Ovary (tissue), 3 donors: ENCODE results near the gene CCND1.

ENCODE experiments used
- EP300 ChIP-seq: sonication (generic); formaldehyde crosslinking; IDR thresholded peaks from one replicate; pipeline ENCODE4 v1.6.1; 2017; ENCODE audit warnings: antibody characterized with exemption
- POLR2A ChIP-seq: fragments of 450-650 bp; IDR thresholded peaks from one replicate; pipeline ENCODE4 v1.6.1; 2017; ENCODE audit warnings: antibody characterized with exemption, mild to moderate bottlenecking, moderate library complexity
- TF ChIP-seq, protein P1 (sequence below), 3 donors: fragments of 450-650 bp in 2 of 3; fragments of 200-600 bp in 1 of 3; IDR thresholded peaks; one replicate each; pipeline versions ENCODE4 v1.5.1 to v1.8.0; 2016 to 2022; ENCODE audit warnings: antibody characterized with exemption in 3 of 3, mild to moderate bottlenecking in 1 of 3
- donor health status: DM: no; HTN: no; CAD: no.

DNA sequence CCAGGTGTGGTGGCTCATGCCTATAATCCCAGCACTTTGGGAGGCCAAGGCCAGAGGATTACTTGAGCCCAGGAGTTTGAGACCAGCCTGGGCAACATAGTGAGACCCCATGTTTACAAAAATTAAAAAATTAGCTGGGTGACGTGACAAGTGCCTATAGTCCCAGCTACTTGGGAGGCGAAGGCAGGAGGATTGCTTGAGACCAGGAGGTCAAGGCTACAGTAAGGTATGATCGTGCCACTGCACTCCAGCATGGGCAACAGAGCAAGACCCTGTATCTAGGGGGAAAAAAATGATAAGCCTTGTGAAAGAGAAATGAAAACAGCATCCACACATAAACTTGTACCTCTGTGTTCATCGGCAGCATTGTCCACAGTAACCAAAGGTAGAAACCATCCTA lies 8.1 kb upstream of the CCND1 start:
- TF ChIP-seq, protein P1, sequence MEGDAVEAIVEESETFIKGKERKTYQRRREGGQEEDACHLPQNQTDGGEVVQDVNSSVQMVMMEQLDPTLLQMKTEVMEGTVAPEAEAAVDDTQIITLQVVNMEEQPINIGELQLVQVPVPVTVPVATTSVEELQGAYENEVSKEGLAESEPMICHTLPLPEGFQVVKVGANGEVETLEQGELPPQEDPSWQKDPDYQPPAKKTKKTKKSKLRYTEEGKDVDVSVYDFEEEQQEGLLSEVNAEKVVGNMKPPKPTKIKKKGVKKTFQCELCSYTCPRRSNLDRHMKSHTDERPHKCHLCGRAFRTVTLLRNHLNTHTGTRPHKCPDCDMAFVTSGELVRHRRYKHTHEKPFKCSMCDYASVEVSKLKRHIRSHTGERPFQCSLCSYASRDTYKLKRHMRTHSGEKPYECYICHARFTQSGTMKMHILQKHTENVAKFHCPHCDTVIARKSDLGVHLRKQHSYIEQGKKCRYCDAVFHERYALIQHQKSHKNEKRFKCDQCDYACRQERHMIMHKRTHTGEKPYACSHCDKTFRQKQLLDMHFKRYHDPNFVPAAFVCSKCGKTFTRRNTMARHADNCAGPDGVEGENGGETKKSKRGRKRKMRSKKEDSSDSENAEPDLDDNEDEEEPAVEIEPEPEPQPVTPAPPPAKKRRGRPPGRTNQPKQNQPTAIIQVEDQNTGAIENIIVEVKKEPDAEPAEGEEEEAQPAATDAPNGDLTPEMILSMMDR (IDR thresholded peaks at IDR 0.05) = no peak
- TF ChIP-seq EP300 (no peak), POLR2A (no peak)
